Stimulated activated CD4-positive, alpha-beta T cell treated with anti-CD3 and anti-CD28 coated beads, Interleukin-12 subunit alpha, Interleukin-12 subunit beta, amount 100 ng/mL, for 48 hours (primary cell): ENCODE results near the gene KRTAP10-12.

Experiments used
- DNase-seq, 3 donors: peaks; one replicate each; pipeline ENCODE4 v3.0.0-alpha.2; 2020; ENCODE audit warnings: low read depth in 2 of 3, low spot score in 1 of 3

KRTAP10-12 gene

GRCh38 chr21:44710756-44711326 lies 13.9 kb downstream of the KRTAP10-12 start:
- DNase-seq = no peak

DNA sequence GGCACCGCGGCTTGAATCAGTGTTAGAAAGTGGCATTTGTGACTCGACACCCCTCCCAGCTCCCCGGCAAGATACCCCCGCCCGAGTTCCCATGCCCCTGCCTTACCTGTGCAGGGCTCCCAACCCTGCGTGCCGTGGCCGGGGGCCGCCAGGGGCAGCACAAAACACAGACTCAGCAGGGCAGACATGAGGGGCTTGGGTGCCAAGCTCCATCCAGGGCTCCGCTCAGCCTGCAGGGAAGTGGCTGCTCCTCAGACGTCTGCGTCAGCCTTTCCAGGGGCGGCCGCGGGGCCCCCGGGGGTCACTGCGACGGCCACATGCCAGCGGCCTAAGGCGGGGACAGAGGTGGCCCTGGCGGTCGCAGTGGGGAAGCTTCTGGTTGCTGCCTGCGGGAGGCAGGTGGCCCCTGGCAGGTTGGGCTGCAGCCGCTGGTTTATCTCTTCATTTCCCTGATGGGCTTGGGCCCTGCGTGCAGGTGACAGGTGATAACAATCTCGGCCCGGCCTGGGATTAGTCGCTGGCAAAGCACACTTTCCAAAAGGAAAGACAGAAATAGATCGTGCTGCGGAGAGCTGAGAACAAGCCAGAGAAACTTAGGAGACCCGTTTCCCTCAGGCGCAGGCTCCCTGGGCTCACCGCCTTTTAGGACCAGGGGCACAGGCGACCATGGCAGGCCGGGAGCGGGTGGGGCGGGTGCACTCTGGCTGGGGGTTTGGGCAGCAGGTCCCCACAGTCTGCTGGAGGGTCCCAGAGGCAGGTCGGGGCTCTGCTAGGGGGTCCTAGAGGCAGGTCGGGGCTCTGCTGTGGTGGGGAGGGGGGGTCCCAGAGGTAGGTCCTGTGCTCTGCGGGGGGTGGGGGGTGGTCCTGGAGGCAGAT lies 14.6 kb downstream of the KRTAP10-12 start, which contains the start of gene TSPEAR:
Gene TSPEAR (minus strand): TSS at position 246 of the 876 bp plus-strand sequence. CDS start 58 bp downstream, at position 188.
- DNase-seq = no peak

DNA sequence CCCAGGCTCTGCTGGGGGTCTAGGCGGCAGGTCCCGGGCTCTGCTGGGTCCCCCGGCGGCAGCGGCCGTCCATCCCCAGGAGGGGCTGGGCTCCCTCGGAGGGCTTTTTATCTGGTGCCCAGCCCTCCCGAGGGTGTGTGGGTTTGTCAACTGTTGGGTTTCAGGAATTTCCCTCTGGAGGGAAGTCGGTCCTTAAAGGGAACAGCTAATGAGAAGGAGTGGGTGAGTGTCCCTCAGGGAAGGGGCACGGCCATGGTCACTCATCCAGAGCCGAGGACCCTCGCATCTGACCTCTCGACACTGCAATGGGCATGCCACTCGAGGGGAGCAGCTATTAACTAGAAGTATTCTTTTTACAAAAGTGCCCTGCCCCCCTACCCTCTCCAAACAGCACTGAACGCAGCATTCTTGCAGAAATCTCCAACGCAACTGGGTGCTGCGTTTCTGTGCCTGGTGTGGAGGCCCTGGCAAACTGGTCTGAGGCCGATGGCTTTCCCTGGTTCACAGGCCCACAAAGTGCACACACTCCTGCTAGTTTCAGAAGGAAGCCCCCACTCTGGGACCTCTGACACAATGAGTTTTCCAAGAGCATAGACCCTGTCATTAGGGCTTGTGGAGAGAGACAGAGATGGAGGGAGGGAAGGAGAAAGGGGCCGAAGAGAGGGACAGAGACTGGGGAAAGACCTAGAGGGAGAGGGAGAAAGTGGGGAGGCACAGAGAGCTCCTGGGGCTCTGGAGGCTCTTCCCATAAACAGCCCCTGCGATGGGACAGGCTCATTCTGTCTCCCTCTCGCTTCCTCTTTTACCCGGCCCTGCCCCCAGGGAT lies 15.4 kb downstream of the KRTAP10-12 start:
- no peak for DNase-seq

DNA sequence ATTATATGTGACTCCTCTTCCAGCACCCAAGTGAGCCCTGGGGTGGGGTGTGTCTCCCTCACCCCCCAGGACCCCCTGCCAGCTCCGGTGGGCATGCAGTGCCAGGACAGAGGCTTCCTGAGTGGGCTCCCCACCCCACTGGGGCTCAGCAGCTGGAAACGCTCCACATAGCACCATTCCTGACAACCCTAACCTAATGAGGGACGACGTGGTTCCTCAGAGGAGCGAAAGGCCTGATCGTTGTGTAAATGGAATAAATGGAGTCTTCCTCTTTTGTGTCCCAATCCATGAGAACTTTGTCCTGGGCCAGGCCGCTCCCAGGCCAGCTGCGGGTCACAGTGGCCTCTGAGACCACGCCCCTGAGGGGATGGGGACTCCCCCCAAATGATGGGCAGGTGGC lies 16.2 kb downstream of the KRTAP10-12 start:
- DNase-seq = no peak

- no peak for DNase-seq
Measured at GRCh38 chr21:44713846-44714245, 16.9 kb downstream of the KRTAP10-12 start.

DNA sequence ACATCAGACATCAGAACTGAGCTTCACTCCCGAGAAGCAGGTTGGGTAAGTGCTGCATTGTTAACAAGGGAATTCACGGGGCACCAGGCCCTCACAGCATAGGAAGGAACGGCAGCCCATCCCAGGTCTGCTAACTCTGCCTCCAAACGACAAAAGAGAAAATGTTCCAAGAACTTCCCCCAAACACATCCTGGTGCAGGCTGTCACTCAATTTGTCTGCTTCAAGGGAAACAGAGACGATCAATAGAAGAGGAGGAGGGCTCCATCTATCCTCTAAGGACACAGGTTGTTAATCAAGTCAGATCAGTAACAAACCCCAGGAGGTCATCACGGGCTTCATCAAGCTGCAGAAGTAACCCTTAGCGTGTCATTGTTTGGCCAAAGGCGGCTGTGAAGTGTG lies 17.9 kb downstream of the KRTAP10-12 start:
- DNase-seq = no peak

GRCh38 chr21:44716984-44717383 lies 20.0 kb downstream of the KRTAP10-12 start:
- DNase-seq = no peak

GRCh38 chr21:44718093-44718492 lies 21.1 kb downstream of the KRTAP10-12 start:
- no peak for DNase-seq

GRCh38 chr21:44718571-44718970 lies 21.6 kb downstream of the KRTAP10-12 start:
- DNase-seq = no peak

DNA sequence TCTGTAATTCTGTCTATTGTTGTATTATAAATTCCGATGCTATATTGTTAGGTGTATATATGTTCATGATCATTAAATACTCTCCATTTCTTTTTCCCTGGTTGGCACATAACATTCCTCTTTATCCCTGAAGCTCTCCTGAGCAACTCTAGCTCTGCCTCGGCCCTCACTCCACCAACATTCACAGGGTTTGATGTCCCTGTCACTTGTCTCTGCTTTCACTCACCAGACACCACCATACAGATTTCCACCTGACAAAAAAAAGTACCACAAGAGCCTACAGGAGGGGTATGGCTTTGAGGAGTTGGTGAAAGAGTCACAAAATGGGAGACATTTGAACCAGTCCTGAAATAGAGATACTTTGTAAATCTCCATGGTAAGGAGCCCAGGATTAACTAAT lies 23.2 kb downstream of the KRTAP10-12 start:
- no peak for DNase-seq

DNA sequence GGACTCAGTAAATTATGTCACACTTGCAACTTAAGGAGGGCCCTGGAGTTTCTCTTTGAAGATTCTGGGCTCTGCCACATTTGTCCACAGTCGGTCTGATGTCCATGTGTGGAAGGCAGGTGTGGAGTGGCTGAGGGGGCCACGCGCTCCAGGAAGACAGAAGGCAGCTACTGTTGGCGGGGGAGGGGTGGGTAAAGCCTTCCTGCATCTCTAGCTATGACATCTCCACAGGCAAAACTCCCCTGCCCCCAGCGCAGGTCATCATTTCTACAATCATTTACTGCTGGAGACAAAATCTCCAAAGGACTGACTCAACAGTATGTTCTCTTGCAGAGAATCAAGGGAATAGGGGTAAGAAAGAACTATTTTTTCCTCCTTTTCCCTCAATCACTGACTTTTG lies 25.8 kb downstream of the KRTAP10-12 start:
- DNase-seq = no peak

DNA sequence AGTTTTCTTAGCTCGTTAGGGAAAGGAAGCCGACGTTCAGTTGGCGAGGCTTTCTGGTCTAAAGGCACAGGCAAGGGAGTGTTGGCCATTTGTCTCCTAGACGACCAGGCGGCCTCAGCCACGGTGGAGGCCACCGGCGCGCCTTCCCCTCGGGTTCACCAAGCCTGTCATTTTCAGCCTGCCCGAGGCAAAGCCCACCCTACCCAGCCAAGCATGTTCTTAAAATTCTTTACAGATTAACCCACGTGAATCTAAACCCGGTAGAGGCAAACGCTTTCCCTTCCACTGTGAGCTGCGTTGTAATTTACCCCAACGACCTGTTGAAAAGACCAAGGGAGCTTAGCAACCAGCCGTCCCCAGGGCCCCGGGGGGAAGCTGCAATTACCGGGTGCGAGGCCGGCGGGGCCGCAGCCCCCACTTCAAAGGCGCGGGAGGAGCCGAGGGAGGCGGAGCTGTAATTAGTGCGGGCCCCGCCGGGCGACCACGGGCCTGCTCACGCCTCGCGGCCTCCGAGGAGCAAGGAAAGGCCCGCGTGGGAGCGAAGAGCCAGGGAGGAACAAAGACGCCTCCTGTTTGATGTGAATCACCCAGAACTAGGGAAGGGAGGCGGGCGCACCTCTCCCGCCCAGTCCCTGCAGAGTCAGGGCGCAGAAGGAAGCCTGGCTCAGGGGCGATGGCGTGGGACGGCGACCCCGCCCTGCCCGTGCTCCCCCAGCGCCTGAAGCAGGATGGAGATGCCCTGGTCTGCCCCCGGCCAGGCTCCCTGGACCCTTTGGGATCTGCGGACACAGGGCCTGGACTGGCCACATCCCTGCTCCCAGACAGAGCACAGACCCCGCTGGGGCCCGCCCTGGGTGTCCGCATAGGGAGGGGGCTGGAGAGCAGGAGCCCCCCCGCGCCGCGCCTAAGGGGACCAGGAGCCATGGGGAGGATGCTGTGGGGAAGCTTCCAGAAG lies 26.5 kb downstream of the KRTAP10-12 start:
- DNase-seq = no peak

DNA sequence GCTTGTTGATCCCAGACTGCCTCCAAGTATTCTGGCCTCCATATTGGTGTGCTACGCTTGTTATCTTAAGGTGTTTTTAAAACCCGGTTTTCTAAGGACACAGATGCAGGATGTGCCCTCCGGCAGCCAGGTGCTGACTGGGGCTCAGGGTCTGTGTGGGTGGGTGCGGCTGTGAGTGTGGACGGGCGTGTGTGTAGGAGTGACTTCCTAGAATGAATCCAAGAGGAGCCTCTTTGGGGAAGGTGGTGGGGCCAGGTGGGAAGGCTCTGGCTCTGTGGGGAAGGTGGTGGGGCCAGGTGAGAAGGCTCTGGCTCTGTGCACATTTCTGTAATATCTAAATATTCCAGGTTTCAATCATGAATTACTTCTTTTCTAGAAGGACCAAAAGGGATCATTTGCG lies 27.2 kb downstream of the KRTAP10-12 start:
- no peak for DNase-seq

- no peak for DNase-seq
Measured at GRCh38 chr21:44724926-44725325, 28.0 kb downstream of the KRTAP10-12 start.

DNA sequence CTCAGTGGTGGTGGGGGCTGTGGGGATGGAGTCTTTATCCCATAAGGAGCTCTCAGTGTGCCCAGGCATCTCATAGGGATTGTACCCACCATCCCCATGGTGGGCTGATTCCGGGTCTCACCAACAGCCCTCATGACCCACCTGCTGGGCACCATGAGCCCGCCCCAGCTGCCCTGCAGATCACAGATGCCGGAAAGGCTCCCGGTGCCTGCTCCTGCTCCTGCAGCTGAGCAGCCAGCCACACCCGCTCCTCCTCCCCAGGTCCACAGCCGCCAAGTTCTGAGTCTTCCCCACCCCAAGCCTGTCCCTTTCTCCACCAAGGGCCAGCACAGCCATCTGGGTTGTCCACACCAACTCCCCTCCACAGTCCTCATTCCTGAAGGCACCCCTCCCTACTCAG lies 29.9 kb downstream of the KRTAP10-12 start:
- no peak for DNase-seq

DNA sequence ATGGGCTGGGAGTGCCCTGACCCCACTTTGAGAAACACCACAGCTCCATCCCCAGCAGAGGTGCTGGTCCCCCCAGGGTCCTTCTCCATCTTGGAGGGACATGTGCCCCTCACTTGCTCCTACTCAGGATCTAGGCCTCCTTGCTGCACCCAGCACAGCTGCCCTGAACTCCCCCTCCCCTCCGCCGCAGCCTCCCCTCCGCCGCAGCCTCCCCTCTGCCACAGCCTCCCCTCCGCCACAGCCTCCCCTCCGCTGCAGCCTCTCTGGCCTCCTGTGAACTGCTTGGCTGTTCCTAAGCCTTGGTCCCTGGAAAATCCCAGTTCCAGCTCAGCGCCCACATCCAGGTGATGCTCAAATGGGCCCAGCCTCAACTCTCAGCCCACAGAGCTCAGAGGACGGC lies 30.3 kb downstream of the KRTAP10-12 start:
- DNase-seq = no peak

- DNase-seq = no peak
Measured at GRCh38 chr21:44727757-44728156, 30.8 kb downstream of the KRTAP10-12 start.

DNA sequence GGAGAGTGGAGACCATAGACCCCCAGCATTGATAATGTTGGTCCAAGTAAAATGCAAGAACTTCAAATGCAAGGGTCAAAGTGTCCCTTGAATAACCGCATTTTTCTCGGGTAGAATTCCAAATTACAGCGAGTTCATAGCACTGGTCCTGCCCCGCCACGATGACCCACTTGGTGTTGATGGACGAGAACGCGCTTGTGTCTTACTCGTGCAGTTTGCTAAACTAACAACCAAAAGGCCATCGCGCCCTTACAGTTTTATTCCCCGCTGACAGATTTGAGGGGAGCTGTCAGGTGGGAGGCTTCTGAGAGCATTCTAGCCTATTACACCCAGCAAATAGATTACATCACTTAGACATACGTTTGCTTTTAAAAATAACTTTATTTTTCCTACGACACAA lies 31.7 kb downstream of the KRTAP10-12 start:
- no peak for DNase-seq

DNA sequence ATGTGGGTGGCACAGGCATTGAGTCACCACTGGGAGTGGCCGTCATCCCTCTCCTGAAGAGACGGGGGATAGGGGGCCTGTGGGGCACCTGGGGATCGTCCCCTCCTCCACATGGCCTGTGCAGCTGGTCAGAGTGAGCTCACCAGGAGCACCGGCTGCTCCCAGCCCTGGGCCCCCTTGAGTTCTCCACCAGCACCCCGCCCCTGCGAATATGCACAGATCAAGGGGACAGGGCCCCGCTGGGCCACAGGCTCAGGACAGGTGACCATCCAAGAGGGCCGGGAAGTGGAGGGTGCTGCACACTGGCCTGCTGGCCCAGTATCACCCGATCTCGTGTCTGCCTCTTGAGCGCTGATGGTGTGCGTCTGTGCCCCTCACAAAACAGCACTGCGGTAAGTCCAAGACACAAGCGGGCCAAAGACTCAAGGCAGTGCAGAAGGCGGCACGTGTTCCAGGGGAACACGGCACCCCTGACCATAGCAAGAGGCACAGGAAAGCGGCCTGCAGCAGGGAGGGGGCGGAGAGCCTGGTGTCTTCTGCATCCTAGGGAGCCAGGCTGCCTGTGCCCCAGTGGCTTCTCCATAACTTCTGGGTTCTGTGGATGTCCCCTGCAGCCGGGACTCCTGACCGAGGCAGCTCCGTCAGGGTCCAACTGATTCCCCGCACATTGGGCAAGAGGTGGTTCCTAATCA lies 32.5 kb downstream of the KRTAP10-12 start:
- no peak for DNase-seq

- DNase-seq = no peak
Measured at GRCh38 chr21:44730028-44730395, 33.0 kb downstream of the KRTAP10-12 start.
